Measurements from ENCODE around the gene DNM3. TPM values are rescaled to one million over a fixed set of nuclear protein-coding genes. Genes with fewer than 3 reads are reported as not detected.
A peak's percentile ranks its signal among the peaks of the same experiment; 100 is the strongest.

Gene DNM3
- total RNA-seq, 1 donor from 2014 or later: 4.7 TPM

- FAIRE-seq (no peak), DNase-seq (ENCODE audit: low read depth) (peak; percentile 81)
- Mint-ChIP-seq H3K4me1 (ENCODE audit: low read depth, unreplicated experiment) (peaks cover 61% of the 10 kb centered on the region), H3K27ac (ENCODE audit: unreplicated experiment) (peak overlapping the region; percentile 97), H3K4me3 (ENCODE audit: unreplicated experiment) (no peak overlapping the region), H3K36me3 (ENCODE audit: low read depth, unreplicated experiment) (no peaks in the 10 kb centered on the region), H3K27me3 (ENCODE audit: low read depth, unreplicated experiment) (no peaks in the 10 kb centered on the region), H3K9me3 (ENCODE audit: unreplicated experiment) (peaks cover 3% of the 10 kb centered on the region)
- no peak overlapping the region for H2AFZ ChIP-seq (ENCODE audit: low read depth, low read length)
- H4K20me1 ChIP-seq (ENCODE audit: insufficient read depth, low read length): no peaks in the 10 kb centered on the region
- no peaks in the 10 kb centered on the region for H3K36me3 ChIP-seq (ENCODE audit: insufficient read depth, low read length)
- peaks cover 23% of the 10 kb centered on the region for H3K4me1 ChIP-seq (ENCODE audit: insufficient read depth, low read length)
- peak overlapping the region; percentile 89 for H3K9ac ChIP-seq (ENCODE audit: low read length)
- H3K4me3 ChIP-seq (ENCODE audit: insufficient read depth, low read depth, low read length): peak overlapping the region; percentile 65
- H3K4me2 ChIP-seq (ENCODE audit: low read length): peak overlapping the region; percentile 80
- peak overlapping the region; percentile 81 for H3K27ac ChIP-seq (ENCODE audit: low read depth, low read length)
- H3K27me3 ChIP-seq (ENCODE audit: insufficient read depth, low read length): no peaks in the 10 kb centered on the region
- peaks cover 3% of the 10 kb centered on the region for H3K9me3 ChIP-seq (ENCODE audit: insufficient read depth, low read depth, low read length)
- TF ChIP-seq EZH2 (IDR thresholded peaks at IDR 0.05; ENCODE audit: insufficient read depth, low read length): no peak
- TF ChIP-seq CTCF (IDR thresholded peaks at IDR 0.05; ENCODE audit: insufficient read depth, low read depth, low read length): no peak
- peaks cover 29% of the 10 kb centered on the region for H3K79me2 ChIP-seq (ENCODE audit: insufficient read depth, low read length)
These were observed 303.3 kb downstream of the DNM3 start for GRCh38 chr1:172144445-172145061.

- H4K20me1 ChIP-seq (ENCODE audit: insufficient read depth, low read length): no peaks in the 10 kb centered on the region
- peak overlapping the region; percentile 89 for H3K9ac ChIP-seq (ENCODE audit: low read length)
- no peaks in the 10 kb centered on the region for H3K27me3 ChIP-seq (ENCODE audit: insufficient read depth, low read length)
- peak overlapping the region; percentile 80 for H3K4me2 ChIP-seq (ENCODE audit: low read length)
- H3K27ac ChIP-seq (ENCODE audit: low read depth, low read length): peak overlapping the region; percentile 81
- peaks cover 23% of the 10 kb centered on the region for H3K4me1 ChIP-seq (ENCODE audit: insufficient read depth, low read length)
- TF ChIP-seq CTCF (IDR thresholded peaks at IDR 0.05; ENCODE audit: insufficient read depth, low read depth, low read length) (no peak), EZH2 (IDR thresholded peaks at IDR 0.05; ENCODE audit: insufficient read depth, low read length) (no peak)
- peaks cover 3% of the 10 kb centered on the region for H3K9me3 ChIP-seq (ENCODE audit: insufficient read depth, low read depth, low read length)
- H3K27me3 Mint-ChIP-seq (ENCODE audit: low read depth, unreplicated experiment): no peaks in the 10 kb centered on the region
- peaks cover 61% of the 10 kb centered on the region for H3K4me1 Mint-ChIP-seq (ENCODE audit: low read depth, unreplicated experiment)
- H3K9me3 Mint-ChIP-seq (ENCODE audit: unreplicated experiment): peaks cover 3% of the 10 kb centered on the region
- H3K36me3 Mint-ChIP-seq (ENCODE audit: low read depth, unreplicated experiment): no peaks in the 10 kb centered on the region
- H3K36me3 ChIP-seq (ENCODE audit: insufficient read depth, low read length): no peaks in the 10 kb centered on the region
- DNase-seq (ENCODE audit: low read depth) (peak; percentile 79), FAIRE-seq (no peak)
- peak overlapping the region; percentile 97 for H3K27ac Mint-ChIP-seq (ENCODE audit: unreplicated experiment)
- H3K4me3 Mint-ChIP-seq (ENCODE audit: unreplicated experiment): peak overlapping the region; percentile 34
- peak overlapping the region; percentile 23 for H2AFZ ChIP-seq (ENCODE audit: low read depth, low read length)
- H3K4me3 ChIP-seq (ENCODE audit: insufficient read depth, low read depth, low read length): peak overlapping the region; percentile 65
- peaks cover 29% of the 10 kb centered on the region for H3K79me2 ChIP-seq (ENCODE audit: insufficient read depth, low read length)
These were observed 303.9 kb downstream of the DNM3 start for GRCh38 chr1:172145231-172145651.

GRCh38 chr1:172145656-172146055 is 304.4 kb downstream of the DNM3 start:
- peaks cover 29% of the 10 kb centered on the region for H3K79me2 ChIP-seq (ENCODE audit: insufficient read depth, low read length)
- H2AFZ ChIP-seq (ENCODE audit: low read depth, low read length): peak overlapping the region; percentile 23
- TF ChIP-seq EZH2 (IDR thresholded peaks at IDR 0.05; ENCODE audit: insufficient read depth, low read length): no peak
- TF ChIP-seq CTCF (IDR thresholded peaks at IDR 0.05; ENCODE audit: insufficient read depth, low read depth, low read length): no peak
- Mint-ChIP-seq H3K36me3 (ENCODE audit: low read depth, unreplicated experiment) (no peaks in the 10 kb centered on the region), H3K27ac (ENCODE audit: unreplicated experiment) (peak overlapping the region; percentile 97), H3K9me3 (ENCODE audit: unreplicated experiment) (peaks cover 3% of the 10 kb centered on the region), H3K27me3 (ENCODE audit: low read depth, unreplicated experiment) (no peaks in the 10 kb centered on the region), H3K4me3 (ENCODE audit: unreplicated experiment) (no peak overlapping the region), H3K4me1 (ENCODE audit: low read depth, unreplicated experiment) (peaks cover 61% of the 10 kb centered on the region)
- H3K4me2 ChIP-seq (ENCODE audit: low read length): peak overlapping the region; percentile 80
- H3K27me3 ChIP-seq (ENCODE audit: insufficient read depth, low read length): no peaks in the 10 kb centered on the region
- H3K4me3 ChIP-seq (ENCODE audit: insufficient read depth, low read depth, low read length): peak overlapping the region; percentile 65
- peaks cover 3% of the 10 kb centered on the region for H3K9me3 ChIP-seq (ENCODE audit: insufficient read depth, low read depth, low read length)
- DNase-seq (ENCODE audit: low read depth) (peak; percentile 68), FAIRE-seq (peak; percentile 83)
- peaks cover 23% of the 10 kb centered on the region for H3K4me1 ChIP-seq (ENCODE audit: insufficient read depth, low read length)
- H3K36me3 ChIP-seq (ENCODE audit: insufficient read depth, low read length): no peaks in the 10 kb centered on the region
- H3K27ac ChIP-seq (ENCODE audit: low read depth, low read length): peak overlapping the region; percentile 81
- peak overlapping the region; percentile 89 for H3K9ac ChIP-seq (ENCODE audit: low read length)
- no peaks in the 10 kb centered on the region for H4K20me1 ChIP-seq (ENCODE audit: insufficient read depth, low read length)
